RPMI7951 (cell line): ENCODE measurements around the gene UGT2A1. TPM values are rescaled to one million over a fixed set of nuclear protein-coding genes. Genes with fewer than 3 reads are reported as not detected.

Experiments
- DNase-seq: peaks from one replicate; pipeline ENCODE4 v3.0.0-alpha.2; 2012; ENCODE audit warnings: low read depth
- total RNA-seq: library from RNA; depleted of rRNA; stranded (reverse); fragments of >200 nt; shearing (Covaris generic); gene quantifications from 2 replicates; pipeline ENCODE4 v1.2.3, GENCODE V29; 2014; rRNA removed

The UGT2A1 gene
- total RNA-seq, 1 experiment from 2014 or later = not detected

GRCh38 chr4:69589884-69590283 lies 63.2 kb downstream of the UGT2A1 start:
- no peak for DNase-seq

- no peak for DNase-seq
Observed at GRCh38 chr4:69584135-69584534, 68.9 kb downstream of the UGT2A1 start.

GRCh38 chr4:69583543-69583942 lies 69.5 kb downstream of the UGT2A1 start:
- no peak for DNase-seq

- no peak for DNase-seq
Observed at GRCh38 chr4:69577245-69577644, 75.8 kb downstream of the UGT2A1 start.

GRCh38 chr4:69576251-69576877 lies 76.7 kb downstream of the UGT2A1 start:
- no peak for DNase-seq

- DNase-seq = no peak
Observed at GRCh38 chr4:69568787-69569186, 84.3 kb downstream of the UGT2A1 start.

GRCh38 chr4:69563424-69563823 lies 89.6 kb downstream of the UGT2A1 start:
- no peak for DNase-seq

- DNase-seq = no peak
Observed at GRCh38 chr4:69549651-69550050, 103.4 kb downstream of the UGT2A1 start.

- no peak for DNase-seq
Observed at GRCh38 chr4:69546134-69546765, 106.8 kb downstream of the UGT2A1 start.

Other genes with a start within 250 kb of the UGT2A1 start
- not detected in 2 replicates for gene UGT2B4, start 157.3 kb downstream of the UGT2A1 start, total RNA-seq
- gene UGT2A2, start 13.6 kb downstream of the UGT2A1 start, total RNA-seq = not detected in 2 replicates
- not detected in 2 replicates for gene SULT1B1, start 107.4 kb upstream of the UGT2A1 start, total RNA-seq
- gene SULT1E1, start 206.9 kb upstream of the UGT2A1 start, total RNA-seq = not detected in 2 replicates